Fibroblast of lung (primary cell): ENCODE measurements around the gene HEMK1. TPM values are rescaled to one million over a fixed set of nuclear protein-coding genes. Genes with fewer than 3 reads are reported as not detected.

Experiments used
- DNase-seq, 2 donors: peaks; one replicate each; pipeline versions ENCODE4 v3.0.0 to v3.0.0-alpha.2; 2010; ENCODE audit warnings: low read depth in 2 of 2
- H2AFZ ChIP-seq: 2 replicates; pipeline ENCODE4 v1.5.1; 2012; ENCODE audit warnings: low read length, control low read depth, inconsistent platforms
- H3K27ac ChIP-seq: 2 replicates; pipeline ENCODE4 v1.5.1; 2011; ENCODE audit warnings: low read length, control low read depth; ENCODE audit not compliant: insufficient read depth
- H3K27me3 ChIP-seq: 2 replicates; pipeline ENCODE4 v1.5.1; 2011; ENCODE audit warnings: mild to moderate bottlenecking, low read length; ENCODE audit not compliant: control insufficient read depth, insufficient read depth
- H3K36me3 ChIP-seq: 2 replicates; pipeline ENCODE4 v1.5.1; 2011; ENCODE audit warnings: low read length; ENCODE audit not compliant: control insufficient read depth, insufficient read depth
- H3K4me1 ChIP-seq: 2 replicates; pipeline ENCODE4 v1.5.1; 2011; ENCODE audit warnings: low read length; ENCODE audit not compliant: control insufficient read depth, insufficient read depth; ENCODE audit errors: extremely low read depth
- H3K4me2 ChIP-seq: 2 replicates; pipeline ENCODE4 v1.5.1; 2011; ENCODE audit warnings: low read length, control low read depth; ENCODE audit not compliant: insufficient read depth; ENCODE audit errors: extremely low read depth
- H3K4me3 ChIP-seq, 4 experiments: fragments of 200-600 bp in 1 of 4; sonication (generic) in 1 of 4; replicated peaks in 1 of 4; 2 replicates each; pipeline ENCODE4 v1.5.1; 2011 to 2016; ENCODE audit warnings: low read length in 4 of 4, low read depth in 3 of 4, mild to moderate bottlenecking in 3 of 4, control low read depth in 2 of 4, inconsistent platforms in 1 of 4, mixed read lengths in 1 of 4; ENCODE audit not compliant: insufficient read depth in 1 of 4; ENCODE audit errors: control extremely low read depth in 1 of 4
- H3K79me2 ChIP-seq: 2 replicates; pipeline ENCODE4 v1.5.1; 2012; ENCODE audit warnings: mild to moderate bottlenecking, low read length, inconsistent platforms; ENCODE audit not compliant: control insufficient read depth, insufficient read depth
- H3K9ac ChIP-seq: 2 replicates; pipeline ENCODE4 v1.5.1; 2011; ENCODE audit warnings: mild to moderate bottlenecking, low read length, control low read depth; ENCODE audit not compliant: insufficient read depth
- H3K9me3 ChIP-seq: 2 replicates; pipeline ENCODE4 v1.5.1; 2012; ENCODE audit warnings: low read depth, low read length; ENCODE audit not compliant: control insufficient read depth, insufficient read depth
- H4K20me1 ChIP-seq: 2 replicates; pipeline ENCODE4 v1.5.1; 2011; ENCODE audit warnings: low read length; ENCODE audit not compliant: control insufficient read depth, insufficient read depth; ENCODE audit errors: extremely low read depth
- EZH2 ChIP-seq: IDR thresholded peaks from 2 replicates; pipeline ENCODE4 v1.5.1; 2012; ENCODE audit warnings: low read length, control low read depth, mild to moderate bottlenecking; ENCODE audit errors: missing control alignments
- polyA plus RNA-seq, 2 donors: library from polyadenylated mRNA; depleted of rRNA in 1 of 2; stranded (reverse) in 1 of 2; unstranded in 1 of 2; fragments of >200 nt; gene quantifications; 2 replicates each; pipeline ENCODE4 v1.2.1, GENCODE V29; 2011 to 2012; ENCODE audit warnings: missing spikeins in 1 of 2
- total RNA-seq: library from RNA; depleted of rRNA; stranded (reverse); fragments of >200 nt; gene quantifications from 2 replicates; pipeline ENCODE4 v1.2.1, GENCODE V29; 2014
- TF ChIP-seq, protein P1 (sequence below), 2 donors: IDR thresholded peaks in 1 of 2; conservative IDR thresholded peaks in 1 of 2; 1 replicate in 1 of 2; 2 replicates in 1 of 2; pipeline ENCODE4 v1.5.1; 2011 to 2012; ENCODE audit warnings: low read length in 2 of 2, control low read depth in 1 of 2, inconsistent platforms in 1 of 2, low read depth in 1 of 2, mild to moderate bottlenecking in 1 of 2

Gene HEMK1
- total and polyA plus RNA-seq, 2 donors (not counting 1 experiment from before 2014, with no cell fraction given) = 8.4 to 12.7 TPM

DNA sequence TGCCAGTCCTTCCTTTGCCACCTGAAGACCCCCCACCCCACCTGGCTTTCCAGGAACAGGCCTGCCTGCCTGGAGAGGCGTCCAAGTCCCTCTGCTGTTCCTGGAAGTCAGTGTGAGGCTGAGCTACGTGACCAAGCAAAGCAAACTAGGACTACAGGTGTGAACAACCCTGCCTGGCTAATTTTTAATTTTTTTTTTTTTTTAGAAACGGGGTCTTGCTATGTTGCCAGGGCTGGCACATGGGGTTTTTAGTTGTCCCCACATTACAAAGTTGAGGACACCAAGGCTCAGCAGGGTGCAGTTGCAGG is 17.4 kb downstream of the HEMK1 start:
- DNase-seq = no peak
- Histone ChIP-seq H4K20me1 (no peaks in the 10 kb centered on the region), H3K27me3 (no peaks in the 10 kb centered on the region), H3K9ac (no peak overlapping the region), H3K79me2 (no peaks in the 10 kb centered on the region), H3K4me1 (no peaks in the 10 kb centered on the region), H3K36me3 (no peaks in the 10 kb centered on the region), H2AFZ (no peak overlapping the region), H3K9me3 (no peaks in the 10 kb centered on the region), H3K4me3 (no peak overlapping the region), H3K27ac (no peak overlapping the region), H3K4me2 (no peak overlapping the region)
- TF ChIP-seq, protein P1, sequence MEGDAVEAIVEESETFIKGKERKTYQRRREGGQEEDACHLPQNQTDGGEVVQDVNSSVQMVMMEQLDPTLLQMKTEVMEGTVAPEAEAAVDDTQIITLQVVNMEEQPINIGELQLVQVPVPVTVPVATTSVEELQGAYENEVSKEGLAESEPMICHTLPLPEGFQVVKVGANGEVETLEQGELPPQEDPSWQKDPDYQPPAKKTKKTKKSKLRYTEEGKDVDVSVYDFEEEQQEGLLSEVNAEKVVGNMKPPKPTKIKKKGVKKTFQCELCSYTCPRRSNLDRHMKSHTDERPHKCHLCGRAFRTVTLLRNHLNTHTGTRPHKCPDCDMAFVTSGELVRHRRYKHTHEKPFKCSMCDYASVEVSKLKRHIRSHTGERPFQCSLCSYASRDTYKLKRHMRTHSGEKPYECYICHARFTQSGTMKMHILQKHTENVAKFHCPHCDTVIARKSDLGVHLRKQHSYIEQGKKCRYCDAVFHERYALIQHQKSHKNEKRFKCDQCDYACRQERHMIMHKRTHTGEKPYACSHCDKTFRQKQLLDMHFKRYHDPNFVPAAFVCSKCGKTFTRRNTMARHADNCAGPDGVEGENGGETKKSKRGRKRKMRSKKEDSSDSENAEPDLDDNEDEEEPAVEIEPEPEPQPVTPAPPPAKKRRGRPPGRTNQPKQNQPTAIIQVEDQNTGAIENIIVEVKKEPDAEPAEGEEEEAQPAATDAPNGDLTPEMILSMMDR (conservative IDR thresholded peaks at IDR 0.05 in 1 of 2, IDR thresholded peaks at IDR 0.05 in 1 of 2; ENCODE audit: low read depth in 1 of 2, low read length in 2 of 2) = no peak

DNA sequence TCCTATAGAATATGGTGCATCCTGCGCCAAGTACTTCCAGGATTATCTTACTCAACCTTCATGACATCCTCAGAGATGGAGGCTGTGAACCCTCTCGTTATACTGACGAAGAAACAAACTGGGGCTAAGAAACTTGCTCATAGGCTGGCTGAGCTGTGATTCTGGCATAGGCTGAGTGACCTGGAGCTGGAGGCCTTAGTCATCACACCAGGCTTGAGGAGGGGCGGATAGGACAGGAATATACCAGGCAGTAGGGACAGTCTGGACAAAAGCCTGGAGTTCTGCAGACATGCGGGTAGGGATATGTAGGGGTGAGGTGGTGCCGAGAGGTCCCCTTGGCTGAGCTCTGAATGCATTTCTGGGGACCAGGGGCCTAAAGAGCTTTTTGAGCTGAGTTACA is 18.1 kb downstream of the HEMK1 start:
- Histone ChIP-seq H3K9ac (no peak overlapping the region), H4K20me1 (no peaks in the 10 kb centered on the region), H3K27me3 (no peaks in the 10 kb centered on the region), H3K79me2 (no peaks in the 10 kb centered on the region), H3K4me1 (no peaks in the 10 kb centered on the region), H3K4me2 (no peak overlapping the region), H3K36me3 (no peaks in the 10 kb centered on the region), H3K27ac (no peak overlapping the region), H2AFZ (no peak overlapping the region), H3K9me3 (no peaks in the 10 kb centered on the region), H3K4me3 (no peak overlapping the region)
- DNase-seq = peak in 1 of 2 donors; percentile 35
- TF ChIP-seq, protein P1 (conservative IDR thresholded peaks at IDR 0.05 in 1 of 2, IDR thresholded peaks at IDR 0.05 in 1 of 2; ENCODE audit: low read depth in 1 of 2, low read length in 2 of 2) = no peak
- TF ChIP-seq EZH2 = no peak

DNA sequence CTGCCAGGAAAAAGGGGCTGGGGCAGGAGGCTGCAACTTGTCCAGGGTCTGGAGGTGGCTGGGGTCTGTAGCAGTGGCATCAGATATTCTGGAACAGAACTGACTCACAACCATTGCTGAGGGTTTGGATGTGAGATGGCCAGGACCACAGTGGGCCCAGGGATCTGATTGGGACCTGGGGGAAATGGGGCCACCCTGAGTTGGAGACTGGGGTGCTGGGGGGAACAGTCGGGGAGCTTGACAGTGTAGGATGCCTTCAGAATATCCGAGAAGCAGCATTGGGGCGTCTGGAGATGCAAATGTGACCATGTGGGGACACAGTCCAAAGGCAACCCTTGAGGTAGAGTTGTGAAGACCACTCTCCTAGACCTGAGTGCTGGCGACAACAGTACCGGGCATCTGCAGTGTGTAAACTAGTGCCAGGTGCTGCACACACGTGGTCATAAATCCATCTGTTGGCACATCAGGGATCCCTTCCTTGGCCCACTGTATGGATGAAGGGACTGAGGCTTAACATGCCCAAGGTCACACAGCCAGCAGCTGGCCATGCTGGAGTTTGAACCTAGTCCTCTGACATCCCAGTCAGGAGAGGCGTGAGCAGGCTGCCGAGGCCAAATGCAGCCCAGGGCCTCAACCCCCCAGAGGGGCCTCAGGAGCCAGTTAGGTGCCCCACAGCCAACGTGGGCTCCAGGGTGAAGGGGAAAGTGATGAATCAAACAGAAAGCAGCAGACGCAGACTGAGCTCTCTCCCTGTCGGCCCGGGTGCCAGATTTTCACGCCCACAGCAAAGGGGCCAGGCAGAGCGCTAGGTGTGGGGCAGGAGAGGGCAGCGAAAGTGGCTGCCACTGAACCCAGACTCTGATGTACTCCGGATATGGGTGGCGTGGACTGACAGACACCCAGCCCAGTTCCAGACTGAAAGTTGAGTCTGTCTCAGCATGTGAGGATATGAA is 18.8 kb downstream of the HEMK1 start:
- no peak overlapping the region for H3K4me2 ChIP-seq

More for the DNA sequence above, 18.8 kb downstream of the HEMK1 start:
- Histone ChIP-seq H3K79me2 (no peaks in the 10 kb centered on the region), H2AFZ (no peak overlapping the region), H3K27ac (no peak overlapping the region), H3K9me3 (no peaks in the 10 kb centered on the region), H3K4me1 (no peaks in the 10 kb centered on the region), H3K4me3 (no peak overlapping the region), H3K27me3 (no peaks in the 10 kb centered on the region), H3K9ac (no peak overlapping the region), H3K36me3 (no peaks in the 10 kb centered on the region), H4K20me1 (no peaks in the 10 kb centered on the region)
- TF ChIP-seq, protein P1 (conservative IDR thresholded peaks at IDR 0.05 in 1 of 2, IDR thresholded peaks at IDR 0.05 in 1 of 2; ENCODE audit: low read depth in 1 of 2, low read length in 2 of 2) = no peak
- no peak for TF ChIP-seq EZH2
- no peak for DNase-seq
